ENCODE results near the gene IL1RL2.

DNA sequence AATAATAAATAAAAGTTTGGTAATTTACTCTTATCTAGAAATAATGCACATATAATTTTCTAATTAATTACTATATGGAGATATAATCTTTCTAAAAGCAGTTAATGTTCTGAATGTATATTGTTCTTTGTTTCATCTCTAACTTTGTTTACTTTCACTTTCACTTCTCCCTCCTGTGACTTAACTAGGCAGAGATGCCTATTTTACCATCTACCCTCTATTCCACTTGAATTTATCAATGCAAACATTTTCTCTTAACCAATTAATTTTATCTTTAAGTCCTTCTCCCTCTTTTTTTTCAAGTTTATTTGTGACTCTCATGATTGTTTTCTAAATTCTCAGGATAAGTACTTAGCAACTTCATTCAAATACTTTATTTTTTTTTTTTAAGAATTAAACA is 69.5 kb downstream of the IL1RL2 start:
- TF ChIP-seq CTCF (IDR thresholded peaks at IDR 0.05) (no peak), SIN3A (IDR thresholded peaks at IDR 0.05; ENCODE audit: borderline replicate concordance, insufficient read depth, low read depth, low read length) (no peak)
